Colonic mucosa (tissue), 4 donors: ENCODE data around the gene ADORA2A. TPM values are rescaled to one million over a fixed set of nuclear protein-coding genes. Genes with fewer than 3 reads are reported as not detected.

Source experiments
- DNase-seq: peaks from one replicate; pipeline ENCODE4 v3.0.0-alpha.2; 2020
- H3K27ac ChIP-seq: fragments of 200-600 bp; one replicate; pipeline ENCODE4 v1.8.0; 2021
- H3K27me3 ChIP-seq: fragments of 200-600 bp; one replicate; pipeline ENCODE4 v1.8.0; 2021
- H3K36me3 ChIP-seq: fragments of 200-600 bp; one replicate; pipeline ENCODE4 v1.8.0; 2021
- H3K4me1 ChIP-seq: fragments of 200-600 bp; one replicate; pipeline ENCODE4 v1.8.0; 2021; ENCODE audit warnings: mild to moderate bottlenecking
- H3K4me3 ChIP-seq: fragments of 200-600 bp; one replicate; pipeline ENCODE4 v1.8.0; 2021
- H3K9ac ChIP-seq, 2 donors: one replicate each; pipeline ENCODE4 v1.7.0; 2013; ENCODE audit warnings: control low read depth in 2 of 2, low read depth in 2 of 2, low read length in 2 of 2
- H3K9me3 ChIP-seq: fragments of 200-600 bp; one replicate; pipeline ENCODE4 v1.8.0; 2021
- intact Hi-C: fragments of 100-400 bp; cut with DNase I; formaldehyde crosslinking; loops from one replicate; pipeline ENCODE4 v1.14.1; 2022
- total RNA-seq, 2 donors: library from RNA; stranded (reverse); fragmentation: NEBNext Ultra II Directional in 1 of 2; extraction: Animal tissue kit (Norgen Biotek cat#: 25700) in 1 of 2; gene quantifications; one replicate each; pipeline ENCODE4 v1.2.1, GENCODE V29; 2021
- TF ChIP-seq, protein P1 (sequence below): fragments of 200-600 bp; IDR thresholded peaks from one replicate; pipeline ENCODE4 v1.8.0; 2022; ENCODE audit warnings: antibody characterized with exemption, mild to moderate bottlenecking
- donor health status: healthy.
- donor health status: DM: no; HTN: no; CAD: no.
- donor health status: DM: no; HTN: no; CAD: no.

Gene ADORA2A
- total RNA-seq, 2 donors from 2014 or later, result 1.5 to 2.5 TPM

DNA sequence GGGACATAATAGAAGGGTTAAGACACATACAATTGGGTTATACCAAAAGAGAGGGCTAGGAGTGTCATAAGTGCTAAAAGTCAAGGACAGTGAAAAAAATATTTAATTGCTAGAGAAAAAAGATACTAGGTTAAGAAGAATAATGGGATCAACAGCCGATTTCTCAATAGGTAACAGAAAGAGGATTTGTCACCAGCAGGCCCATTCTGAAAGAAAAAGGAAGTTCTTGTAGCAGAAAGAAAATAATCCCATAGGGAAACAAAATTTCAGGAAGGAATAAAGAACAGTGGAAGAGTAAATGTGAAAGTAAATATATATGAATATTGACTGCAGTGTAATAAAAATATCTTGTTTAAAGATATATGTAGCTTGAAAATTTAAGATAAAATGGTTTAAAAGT is 43.3 kb upstream of the ADORA2A start:
- Histone ChIP-seq H3K4me1 (no peaks in the 10 kb centered on the region), H3K4me3 (no peak overlapping the region), H3K27ac (no peak overlapping the region), H3K9ac (no peak overlapping the region), H3K27me3 (no peaks in the 10 kb centered on the region), H3K36me3 (no peaks in the 10 kb centered on the region), H3K9me3 (no peaks in the 10 kb centered on the region)
- intact Hi-C loops, result no loop called here
- TF ChIP-seq, protein P1, sequence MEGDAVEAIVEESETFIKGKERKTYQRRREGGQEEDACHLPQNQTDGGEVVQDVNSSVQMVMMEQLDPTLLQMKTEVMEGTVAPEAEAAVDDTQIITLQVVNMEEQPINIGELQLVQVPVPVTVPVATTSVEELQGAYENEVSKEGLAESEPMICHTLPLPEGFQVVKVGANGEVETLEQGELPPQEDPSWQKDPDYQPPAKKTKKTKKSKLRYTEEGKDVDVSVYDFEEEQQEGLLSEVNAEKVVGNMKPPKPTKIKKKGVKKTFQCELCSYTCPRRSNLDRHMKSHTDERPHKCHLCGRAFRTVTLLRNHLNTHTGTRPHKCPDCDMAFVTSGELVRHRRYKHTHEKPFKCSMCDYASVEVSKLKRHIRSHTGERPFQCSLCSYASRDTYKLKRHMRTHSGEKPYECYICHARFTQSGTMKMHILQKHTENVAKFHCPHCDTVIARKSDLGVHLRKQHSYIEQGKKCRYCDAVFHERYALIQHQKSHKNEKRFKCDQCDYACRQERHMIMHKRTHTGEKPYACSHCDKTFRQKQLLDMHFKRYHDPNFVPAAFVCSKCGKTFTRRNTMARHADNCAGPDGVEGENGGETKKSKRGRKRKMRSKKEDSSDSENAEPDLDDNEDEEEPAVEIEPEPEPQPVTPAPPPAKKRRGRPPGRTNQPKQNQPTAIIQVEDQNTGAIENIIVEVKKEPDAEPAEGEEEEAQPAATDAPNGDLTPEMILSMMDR, result no peak
- no peak for DNase-seq

DNA sequence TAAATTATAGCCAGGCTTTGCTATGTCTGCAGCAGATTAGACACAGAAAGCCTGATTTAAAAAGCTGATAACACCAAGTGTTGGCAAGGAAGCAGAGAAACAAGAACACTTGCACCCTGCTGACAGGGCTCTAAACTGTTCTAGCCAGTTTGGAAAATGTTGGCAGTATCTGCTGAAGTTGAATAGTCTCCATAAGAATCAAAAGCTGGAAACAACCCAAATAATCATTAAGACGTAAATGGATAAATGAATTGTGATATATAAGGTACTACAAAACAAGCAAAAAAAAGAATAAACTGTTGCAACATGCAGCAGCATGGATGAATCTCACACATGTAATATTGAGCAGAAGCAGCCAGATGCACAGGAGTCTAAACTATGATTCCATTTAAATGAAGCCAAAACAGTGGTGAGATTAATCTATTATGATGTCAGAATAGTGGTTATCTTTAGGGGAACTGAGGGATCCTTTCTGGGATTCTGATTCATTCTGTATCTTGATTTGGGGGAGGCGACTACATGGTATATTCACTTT is 40.4 kb upstream of the ADORA2A start:
- Histone ChIP-seq H3K4me1 (no peaks in the 10 kb centered on the region), H3K4me3 (no peak overlapping the region), H3K9me3 (no peaks in the 10 kb centered on the region), H3K27me3 (no peaks in the 10 kb centered on the region), H3K27ac (no peak overlapping the region), H3K36me3 (no peaks in the 10 kb centered on the region), H3K9ac (no peak overlapping the region)
- intact Hi-C loops, result no loop called here
- DNase-seq, result no peak
- TF ChIP-seq, protein P1, result no peak

DNA sequence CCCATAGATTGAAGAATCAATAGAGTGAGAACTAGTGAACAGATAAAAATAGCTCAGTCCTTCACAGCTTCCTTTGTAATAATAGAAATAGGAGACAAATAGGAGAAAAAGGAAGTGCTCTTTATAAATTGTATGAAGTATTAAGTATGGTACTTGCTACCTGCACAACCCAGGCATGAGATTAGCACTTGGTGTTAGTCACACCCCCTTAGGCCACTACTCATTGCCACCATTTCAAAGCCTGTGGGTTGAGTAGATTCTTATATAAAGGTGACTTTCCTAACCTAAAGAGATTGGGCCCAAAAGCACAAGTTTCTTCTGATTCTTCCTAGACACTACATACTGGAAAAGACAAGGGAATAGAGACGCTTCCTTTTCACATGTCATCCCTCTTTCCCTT is 37.7 kb upstream of the ADORA2A start:
- Histone ChIP-seq H3K9ac (no peak overlapping the region), H3K4me1 (no peaks in the 10 kb centered on the region), H3K4me3 (no peak overlapping the region), H3K36me3 (no peaks in the 10 kb centered on the region), H3K27me3 (no peaks in the 10 kb centered on the region), H3K9me3 (no peaks in the 10 kb centered on the region), H3K27ac (no peak overlapping the region)
- TF ChIP-seq, protein P1, result no peak
- intact Hi-C loops, result loop anchor here (10.0 kb wide), 1 partner anchor 55 kb away; no protein-coding TSS in a partner anchor
- DNase-seq, result no peak

DNA sequence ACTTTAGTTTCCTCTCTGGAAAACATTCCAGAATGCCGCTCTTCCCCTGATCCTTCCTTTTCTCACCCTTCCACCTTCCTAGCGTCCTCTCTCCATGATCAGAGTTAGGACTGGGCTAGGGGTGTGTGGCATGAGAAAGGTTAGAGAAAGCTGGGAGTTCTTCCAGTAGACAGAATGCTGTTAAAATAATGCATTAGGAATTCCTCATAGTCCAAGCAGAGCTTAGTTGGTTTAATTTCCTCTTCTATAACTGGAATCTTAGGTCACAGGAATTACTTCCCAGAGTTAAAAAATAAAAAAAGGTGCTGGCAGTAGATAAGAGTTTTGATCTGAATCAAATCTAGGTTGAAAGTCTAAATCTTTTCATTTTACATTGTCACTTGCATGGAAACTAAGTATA is 37.2 kb upstream of the ADORA2A start:
- intact Hi-C loops, result loop anchor here (10.0 kb wide), 1 partner anchor 55 kb away; no protein-coding TSS in a partner anchor
- Histone ChIP-seq H3K9me3 (no peaks in the 10 kb centered on the region), H3K4me3 (no peak overlapping the region), H3K4me1 (no peaks in the 10 kb centered on the region), H3K36me3 (no peaks in the 10 kb centered on the region), H3K27ac (no peak overlapping the region), H3K27me3 (no peaks in the 10 kb centered on the region), H3K9ac (no peak overlapping the region)
- TF ChIP-seq, protein P1, result no peak
- DNase-seq, result no peak

DNA sequence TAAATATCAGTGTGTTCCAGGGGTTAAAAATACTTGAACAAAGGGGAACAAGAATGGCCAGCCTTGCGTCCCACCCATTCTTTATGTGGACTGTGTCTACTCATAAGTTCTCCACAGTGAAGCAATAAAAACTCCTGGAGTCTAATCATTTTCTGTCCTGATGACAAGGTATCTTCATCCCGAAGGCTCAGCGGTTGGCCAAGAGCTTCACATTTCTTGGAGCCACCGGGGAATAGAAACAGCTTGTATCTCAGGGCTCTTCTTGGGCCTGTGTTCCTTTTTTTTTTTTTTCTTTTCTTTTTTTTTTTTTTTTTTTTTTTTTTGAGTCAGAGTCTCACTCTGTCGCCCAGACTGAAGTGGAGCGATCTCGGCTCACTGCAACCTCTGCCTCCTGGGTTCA is 36.8 kb upstream of the ADORA2A start:
- no peak for DNase-seq
- Histone ChIP-seq H3K4me1 (no peaks in the 10 kb centered on the region), H3K9me3 (no peaks in the 10 kb centered on the region), H3K36me3 (no peaks in the 10 kb centered on the region), H3K27me3 (no peaks in the 10 kb centered on the region), H3K4me3 (no peak overlapping the region), H3K27ac (no peak overlapping the region), H3K9ac (no peak overlapping the region)
- TF ChIP-seq, protein P1, result no peak
- intact Hi-C loops, result loop anchor here (10.0 kb wide), 1 partner anchor 56 kb away; no protein-coding TSS in a partner anchor
